C4-2B (cell line): ENCODE data around the gene CHST11.

Experiments used
- CTCF ChIP-seq: fragments of 450-650 bp; conservative IDR thresholded peaks from 2 replicates; pipeline ENCODE4 v1.5.1; 2017; ENCODE audit warnings: mild to moderate bottlenecking
- ZFX ChIP-seq: fragments of 450-650 bp; IDR thresholded peaks from 2 replicates; pipeline ENCODE4 v1.6.1; 2017

DNA sequence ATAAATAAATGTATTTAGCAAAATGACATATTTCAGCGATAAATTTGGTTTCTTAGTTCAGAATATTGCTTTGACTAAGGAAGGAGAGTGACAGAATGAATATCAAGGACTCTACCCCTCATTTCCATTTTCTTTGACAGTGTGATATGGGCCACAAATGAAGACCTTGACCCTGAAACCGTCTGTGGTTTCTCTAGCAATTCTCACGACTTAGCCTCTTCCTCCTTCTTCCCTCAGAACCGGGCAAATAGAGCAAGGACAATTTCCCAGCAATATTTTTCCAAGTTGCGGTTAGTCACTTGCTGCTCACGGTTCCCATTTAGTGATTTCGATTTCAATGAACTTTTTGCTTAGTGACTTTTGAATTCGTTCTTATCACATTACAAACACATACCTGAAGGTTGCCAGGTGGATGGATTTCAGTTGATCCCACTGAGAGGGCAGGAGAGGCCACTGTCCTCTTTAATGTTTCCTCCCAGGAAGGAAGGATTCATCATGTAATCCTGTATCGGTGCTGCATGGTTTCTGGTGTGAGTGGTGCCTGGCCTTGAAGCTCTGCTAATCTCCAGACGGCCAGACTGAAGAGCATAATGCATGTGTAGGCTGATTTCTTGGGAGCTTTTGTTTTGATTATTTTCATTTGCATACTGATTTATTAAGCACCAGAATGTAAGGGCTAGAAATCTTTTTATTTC, 77.6 kb downstream of the CHST11 start:
- no peak for TF ChIP-seq CTCF
- no peak for TF ChIP-seq ZFX
